A673 (cell line): ENCODE data around the gene HNF1B. TPM values are rescaled to one million over a fixed set of nuclear protein-coding genes. Genes with fewer than 3 reads are reported as not detected.

Experiments
- BruUV-seq: library from RNA; stranded (reverse); fragments of 400-500 nt; replicated peaks from 2 replicates; lab custom pipeline; 2021; lab: Mats Ljungman, UMichigan
- CTCF ChIA-PET: fragments of 300-600 bp; sonication (Branson Sonifier 250); formaldehyde crosslinking; loops from one replicate; lab custom pipeline; 2022; ENCODE audit warnings: antibody characterized with exemption; lab: Charles Lee
- POLR2A ChIA-PET: fragments of 300-600 bp; sonication (Branson Sonifier 250); formaldehyde crosslinking; loops from one replicate; lab custom pipeline; 2022; ENCODE audit warnings: antibody characterized with exemption; ENCODE audit not compliant: low non-redundant PET; lab: Charles Lee
- DNase-seq: peaks from one replicate; pipeline ENCODE4 v3.0.0-alpha.2; 2015; ENCODE audit warnings: low spot score
- H3K27ac ChIP-seq: fragments of 200-600 bp; sonication (generic); 2 replicates; pipeline ENCODE4 v1.5.1; 2016; ENCODE audit warnings: mixed run types, low read depth, mild to moderate bottlenecking, mixed read lengths, antibody characterized with exemption, low read length; ENCODE audit not compliant: poor library complexity, severe bottlenecking
- H3K27me3 ChIP-seq: fragments of 200-600 bp; sonication (generic); replicated peaks from 2 replicates; pipeline ENCODE4 v1.6.1; 2017; ENCODE audit warnings: mixed run types, low read depth, mild to moderate bottlenecking, mixed read lengths, antibody characterized with exemption, low read length; ENCODE audit not compliant: insufficient read depth, poor library complexity
- H3K36me3 ChIP-seq: fragments of 200-600 bp; sonication (generic); 2 replicates; pipeline ENCODE4 v1.6.1; 2016; ENCODE audit warnings: mixed run types, mild to moderate bottlenecking, mixed read lengths, antibody characterized with exemption, low read length; ENCODE audit not compliant: insufficient read depth, poor library complexity, severe bottlenecking
- H3K4me1 ChIP-seq: fragments of 200-600 bp; sonication (generic); 2 replicates; pipeline ENCODE4 v1.6.1; 2017; ENCODE audit warnings: mixed run types, mild to moderate bottlenecking, mixed read lengths, antibody characterized with exemption, low read length; ENCODE audit not compliant: insufficient read depth, poor library complexity, severe bottlenecking
- H3K4me3 ChIP-seq: fragments of 200-600 bp; sonication (generic); 2 replicates; pipeline ENCODE4 v1.5.1; 2016; ENCODE audit warnings: low read depth, mixed run types, mild to moderate bottlenecking, mixed read lengths, low read length; ENCODE audit not compliant: poor library complexity, severe bottlenecking
- H3K9me3 ChIP-seq: fragments of 200-600 bp; sonication (generic); 2 replicates; pipeline ENCODE4 v1.6.1; 2016; ENCODE audit warnings: mixed run types, low read depth, mild to moderate bottlenecking, mixed read lengths, antibody characterized with exemption, low read length; ENCODE audit not compliant: poor library complexity, severe bottlenecking
- EZH2 ChIP-seq: fragments of 200-600 bp; sonication (generic); IDR thresholded peaks from 2 replicates; pipeline ENCODE4 v1.6.1; 2017; ENCODE audit warnings: borderline replicate concordance, low read depth, mild to moderate bottlenecking, mixed read lengths, antibody characterized with exemption, low read length; ENCODE audit not compliant: poor library complexity, severe bottlenecking
- intact Hi-C: fragments of 100-400 bp; cut with micrococcal nuclease; formaldehyde crosslinking; loops from one replicate; pipeline ENCODE4 v1.10.0; 2022; ENCODE audit not compliant: unreplicated experiment
- total RNA-seq: library from RNA; stranded (reverse); gene quantifications from 2 replicates; pipeline ENCODE4 v1.2.3, GENCODE V29; 2021
- TF ChIP-seq, protein P1 (sequence below): fragments of 300-800, 200-600 bp; sonication (generic); conservative IDR thresholded peaks from 2 replicates; pipeline ENCODE4 v1.5.1; 2017; ENCODE audit warnings: low read depth, mild to moderate bottlenecking, antibody characterized with exemption, low read length, moderate library complexity, mixed read lengths

Gene HNF1B
- total RNA-seq, 1 experiment from 2014 or later, result not detected

DNA sequence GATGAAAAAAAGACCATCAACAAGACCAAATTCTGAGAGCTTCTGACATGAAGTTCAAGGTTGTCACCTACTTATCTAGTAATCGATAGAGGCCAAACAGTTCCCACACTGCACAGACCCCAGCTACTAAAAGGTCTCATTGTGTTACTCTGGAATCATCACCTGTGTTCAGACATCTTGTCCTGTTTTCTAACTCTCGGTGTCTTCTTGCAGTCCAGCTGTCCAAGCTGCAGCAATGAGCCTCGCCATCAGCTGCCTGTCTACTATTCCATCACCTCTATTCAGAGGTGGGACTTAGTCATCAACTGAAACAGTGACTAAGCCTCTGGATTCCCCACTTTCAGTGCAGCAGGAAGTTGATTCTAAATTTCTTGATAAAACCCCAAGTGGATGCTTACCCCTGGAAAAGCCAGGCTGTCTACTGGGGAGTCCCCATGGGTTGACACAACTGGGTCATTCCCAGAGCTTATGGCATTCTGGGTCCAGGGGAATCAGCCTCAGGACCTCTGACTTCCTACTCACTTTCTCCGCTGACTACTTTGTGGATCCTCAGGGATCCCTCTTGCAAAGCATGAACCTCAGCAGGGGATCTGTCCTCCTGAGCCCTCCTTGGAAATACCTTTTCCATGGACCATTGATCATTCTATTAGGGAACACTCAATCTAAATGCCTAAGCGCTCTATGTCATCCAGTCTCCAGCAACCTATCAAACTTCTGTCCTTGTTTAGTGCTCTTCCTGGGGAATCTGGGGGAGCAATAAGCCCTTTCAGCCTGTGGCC is 46.5 kb downstream of the HNF1B start:
- no peaks in the 10 kb centered on the region for H3K9me3 ChIP-seq
- no TSS peak for BruUV-seq
- H3K27ac ChIP-seq, result no peak overlapping the region
- intact Hi-C loops, result no loop called here
- CTCF ChIA-PET, result no interaction called here
- POLR2A ChIA-PET, result no interaction called here
- no peak overlapping the region for H3K4me3 ChIP-seq
- H3K36me3 ChIP-seq, result no peaks in the 10 kb centered on the region
- no peaks in the 10 kb centered on the region for H3K27me3 ChIP-seq
- TF ChIP-seq, protein P1, sequence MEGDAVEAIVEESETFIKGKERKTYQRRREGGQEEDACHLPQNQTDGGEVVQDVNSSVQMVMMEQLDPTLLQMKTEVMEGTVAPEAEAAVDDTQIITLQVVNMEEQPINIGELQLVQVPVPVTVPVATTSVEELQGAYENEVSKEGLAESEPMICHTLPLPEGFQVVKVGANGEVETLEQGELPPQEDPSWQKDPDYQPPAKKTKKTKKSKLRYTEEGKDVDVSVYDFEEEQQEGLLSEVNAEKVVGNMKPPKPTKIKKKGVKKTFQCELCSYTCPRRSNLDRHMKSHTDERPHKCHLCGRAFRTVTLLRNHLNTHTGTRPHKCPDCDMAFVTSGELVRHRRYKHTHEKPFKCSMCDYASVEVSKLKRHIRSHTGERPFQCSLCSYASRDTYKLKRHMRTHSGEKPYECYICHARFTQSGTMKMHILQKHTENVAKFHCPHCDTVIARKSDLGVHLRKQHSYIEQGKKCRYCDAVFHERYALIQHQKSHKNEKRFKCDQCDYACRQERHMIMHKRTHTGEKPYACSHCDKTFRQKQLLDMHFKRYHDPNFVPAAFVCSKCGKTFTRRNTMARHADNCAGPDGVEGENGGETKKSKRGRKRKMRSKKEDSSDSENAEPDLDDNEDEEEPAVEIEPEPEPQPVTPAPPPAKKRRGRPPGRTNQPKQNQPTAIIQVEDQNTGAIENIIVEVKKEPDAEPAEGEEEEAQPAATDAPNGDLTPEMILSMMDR, result no peak
- TF ChIP-seq EZH2, result no peak
- H3K4me1 ChIP-seq, result no peaks in the 10 kb centered on the region
- no peak for DNase-seq

DNA sequence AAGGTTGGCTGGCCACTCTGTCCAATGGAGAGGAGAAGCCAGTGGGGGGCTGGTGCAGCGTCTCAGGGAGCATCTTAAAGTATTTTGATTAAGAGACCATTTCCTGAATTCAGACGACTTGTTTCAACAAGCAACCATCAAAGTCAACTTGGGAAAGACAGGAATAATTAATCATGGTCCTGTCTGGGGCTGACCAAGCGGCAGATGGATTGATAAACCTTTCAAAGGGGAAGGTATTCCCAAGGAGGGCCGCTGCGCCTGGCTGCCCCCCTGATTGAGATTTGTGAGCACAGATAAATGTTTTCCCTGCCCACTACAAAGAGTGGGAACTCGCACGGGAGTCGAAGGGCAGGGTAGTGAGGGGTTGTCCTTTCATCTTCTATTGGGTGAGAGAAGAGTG is 47.5 kb downstream of the HNF1B start:
- no TSS peak for BruUV-seq
- Histone ChIP-seq H3K36me3 (no peaks in the 10 kb centered on the region), H3K27ac (no peak overlapping the region), H3K4me1 (no peaks in the 10 kb centered on the region), H3K4me3 (no peak overlapping the region), H3K27me3 (no peaks in the 10 kb centered on the region), H3K9me3 (no peaks in the 10 kb centered on the region)
- TF ChIP-seq, protein P1, result no peak
- TF ChIP-seq EZH2, result no peak
- intact Hi-C loops, result no loop called here
- ChIA-PET POLR2A (no interaction called here), CTCF (no interaction called here)
- no peak for DNase-seq

DNA sequence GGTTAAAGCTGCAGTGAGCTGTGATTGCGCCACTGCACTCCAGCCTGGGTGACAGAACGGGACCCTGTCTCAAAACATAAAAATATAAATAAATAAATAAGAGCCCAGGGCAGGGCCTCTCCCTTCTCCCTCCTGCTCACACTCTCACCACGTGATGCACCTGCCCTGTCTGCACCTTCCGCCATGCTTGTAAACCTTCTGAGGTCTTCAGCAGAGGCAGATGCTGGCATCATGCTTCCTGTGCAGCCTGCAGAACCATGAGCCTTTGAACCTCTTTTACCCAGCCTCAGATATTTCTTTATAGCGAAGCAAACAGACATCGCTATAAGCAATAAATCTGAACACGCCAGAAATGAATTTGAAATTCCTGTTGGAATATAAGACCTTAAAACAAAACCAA is 48.5 kb downstream of the HNF1B start:
- no peak for DNase-seq
- no peak overlapping the region for H3K27ac ChIP-seq
- no peaks in the 10 kb centered on the region for H3K27me3 ChIP-seq
- TF ChIP-seq EZH2, result no peak
- TF ChIP-seq, protein P1, result no peak
- H3K4me3 ChIP-seq, result no peak overlapping the region
- no TSS peak for BruUV-seq
- ChIA-PET POLR2A (no interaction called here), CTCF (no interaction called here)
- H3K4me1 ChIP-seq, result no peaks in the 10 kb centered on the region
- no peaks in the 10 kb centered on the region for H3K9me3 ChIP-seq
- no peaks in the 10 kb centered on the region for H3K36me3 ChIP-seq
- intact Hi-C loops, result no loop called here
